Measurements from ENCODE around the gene DCLRE1C.
"Not testable (repeated sequence)": the region's sequence is repeated elsewhere in the genome, so short reads cannot be mapped to it uniquely, and the experiment has no call there.

DCLRE1C gene

GRCh38 chr10:14879124-14879927, 74.6 kb downstream of the DCLRE1C start:
- no peak for DNase-seq

- peak; percentile 82 for DNase-seq
These were observed 75.4 kb downstream of the DCLRE1C start, which contains the start of gene SUV39H2 for GRCh38 chr10:14878266-14879123. TSS of gene SUV39H2 (plus strand) at chr10:14878866. CDS start at chr10:14878889, 23 bp downstream.

GRCh38 chr10:14876764-14877163, 77.1 kb downstream of the DCLRE1C start:
- DNase-seq = no peak

GRCh38 chr10:14875941-14876340, 78.0 kb downstream of the DCLRE1C start:
- DNase-seq = no peak

GRCh38 chr10:14873090-14873760, 80.7 kb downstream of the DCLRE1C start:
- DNase-seq = no peak

- not testable (repeated sequence) for DNase-seq
These were observed 89.0 kb downstream of the DCLRE1C start for GRCh38 chr10:14864871-14865270.

- not testable (repeated sequence) for DNase-seq
These were observed 89.4 kb downstream of the DCLRE1C start for GRCh38 chr10:14864466-14864865.

- DNase-seq = no peak
These were observed 93.1 kb downstream of the DCLRE1C start for GRCh38 chr10:14860791-14861190.

GRCh38 chr10:14859775-14860174, 94.1 kb downstream of the DCLRE1C start:
- no peak for DNase-seq

- DNase-seq = no peak
These were observed 94.9 kb downstream of the DCLRE1C start for GRCh38 chr10:14859043-14859442.

- no peak for DNase-seq
These were observed 95.4 kb downstream of the DCLRE1C start for GRCh38 chr10:14858338-14858960.

GRCh38 chr10:14855453-14855852, 98.4 kb downstream of the DCLRE1C start:
- no peak for DNase-seq

GRCh38 chr10:14852236-14852635, 101.7 kb downstream of the DCLRE1C start:
- no peak for DNase-seq
